ENCODE measurements around the gene APBA2.

The APBA2 gene

DNA sequence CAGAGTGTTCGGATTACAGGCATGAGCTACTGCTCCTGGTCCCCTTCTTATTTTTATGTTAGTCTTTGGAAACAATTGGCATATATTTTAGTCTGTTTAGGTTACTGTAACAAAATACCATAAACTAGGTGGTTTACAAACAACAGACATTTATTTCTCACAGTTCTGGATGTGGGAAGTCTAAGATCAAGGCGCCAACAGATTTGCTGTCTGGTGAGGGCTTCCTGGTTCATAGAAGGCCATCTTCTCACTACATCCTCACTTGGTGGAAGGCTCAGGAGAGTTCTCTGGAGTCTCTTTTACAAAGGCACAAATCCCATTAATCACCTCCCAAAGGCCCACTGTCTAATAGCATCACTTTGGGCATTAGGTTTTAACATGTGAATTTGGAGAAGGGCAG lies 101.0 kb downstream of the APBA2 start:
- H3K9me3 Mint-ChIP-seq, result no peaks in the 10 kb centered on the region
- no peak for DNase-seq
- TF ChIP-seq, protein P1, sequence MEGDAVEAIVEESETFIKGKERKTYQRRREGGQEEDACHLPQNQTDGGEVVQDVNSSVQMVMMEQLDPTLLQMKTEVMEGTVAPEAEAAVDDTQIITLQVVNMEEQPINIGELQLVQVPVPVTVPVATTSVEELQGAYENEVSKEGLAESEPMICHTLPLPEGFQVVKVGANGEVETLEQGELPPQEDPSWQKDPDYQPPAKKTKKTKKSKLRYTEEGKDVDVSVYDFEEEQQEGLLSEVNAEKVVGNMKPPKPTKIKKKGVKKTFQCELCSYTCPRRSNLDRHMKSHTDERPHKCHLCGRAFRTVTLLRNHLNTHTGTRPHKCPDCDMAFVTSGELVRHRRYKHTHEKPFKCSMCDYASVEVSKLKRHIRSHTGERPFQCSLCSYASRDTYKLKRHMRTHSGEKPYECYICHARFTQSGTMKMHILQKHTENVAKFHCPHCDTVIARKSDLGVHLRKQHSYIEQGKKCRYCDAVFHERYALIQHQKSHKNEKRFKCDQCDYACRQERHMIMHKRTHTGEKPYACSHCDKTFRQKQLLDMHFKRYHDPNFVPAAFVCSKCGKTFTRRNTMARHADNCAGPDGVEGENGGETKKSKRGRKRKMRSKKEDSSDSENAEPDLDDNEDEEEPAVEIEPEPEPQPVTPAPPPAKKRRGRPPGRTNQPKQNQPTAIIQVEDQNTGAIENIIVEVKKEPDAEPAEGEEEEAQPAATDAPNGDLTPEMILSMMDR (IDR thresholded peaks at IDR 0.05), result no peak
- peaks cover 4% of the 10 kb centered on the region for H3K36me3 Mint-ChIP-seq (ENCODE audit: low read depth)
- H3K4me3 Mint-ChIP-seq, result no peak overlapping the region
- no peaks in the 10 kb centered on the region for H3K27me3 Mint-ChIP-seq (ENCODE audit: low read depth, poor library complexity)
- H3K4me1 Mint-ChIP-seq, result peaks cover 31% of the 10 kb centered on the region
- no peak overlapping the region for H3K27ac Mint-ChIP-seq

DNA sequence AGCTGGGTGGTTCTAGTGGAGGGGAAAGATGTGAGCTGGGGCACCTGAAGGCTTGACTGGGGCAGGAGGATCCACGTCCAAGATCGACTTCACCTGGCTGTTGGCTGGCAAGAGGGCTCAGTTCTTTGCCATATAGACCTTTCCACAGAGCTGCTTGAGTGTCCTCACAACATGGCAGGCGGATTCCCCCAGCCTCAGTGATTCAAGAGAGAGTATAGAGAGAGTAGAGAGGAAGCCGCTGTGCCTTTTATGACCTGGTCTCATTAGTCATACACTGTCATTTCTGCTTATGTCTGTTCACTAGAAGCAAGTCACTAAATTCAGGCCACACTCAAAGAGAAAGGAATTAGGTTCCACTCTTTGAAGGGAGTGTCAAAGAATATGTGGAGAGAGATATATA lies 101.6 kb downstream of the APBA2 start:
- no peak for DNase-seq
- Mint-ChIP-seq H3K27me3 (ENCODE audit: low read depth, poor library complexity) (no peaks in the 10 kb centered on the region), H3K36me3 (ENCODE audit: low read depth) (peaks cover 4% of the 10 kb centered on the region), H3K4me3 (no peak overlapping the region), H3K4me1 (peaks cover 37% of the 10 kb centered on the region), H3K27ac (no peak overlapping the region), H3K9me3 (no peaks in the 10 kb centered on the region)
- TF ChIP-seq, protein P1 (IDR thresholded peaks at IDR 0.05), result no peak

DNA sequence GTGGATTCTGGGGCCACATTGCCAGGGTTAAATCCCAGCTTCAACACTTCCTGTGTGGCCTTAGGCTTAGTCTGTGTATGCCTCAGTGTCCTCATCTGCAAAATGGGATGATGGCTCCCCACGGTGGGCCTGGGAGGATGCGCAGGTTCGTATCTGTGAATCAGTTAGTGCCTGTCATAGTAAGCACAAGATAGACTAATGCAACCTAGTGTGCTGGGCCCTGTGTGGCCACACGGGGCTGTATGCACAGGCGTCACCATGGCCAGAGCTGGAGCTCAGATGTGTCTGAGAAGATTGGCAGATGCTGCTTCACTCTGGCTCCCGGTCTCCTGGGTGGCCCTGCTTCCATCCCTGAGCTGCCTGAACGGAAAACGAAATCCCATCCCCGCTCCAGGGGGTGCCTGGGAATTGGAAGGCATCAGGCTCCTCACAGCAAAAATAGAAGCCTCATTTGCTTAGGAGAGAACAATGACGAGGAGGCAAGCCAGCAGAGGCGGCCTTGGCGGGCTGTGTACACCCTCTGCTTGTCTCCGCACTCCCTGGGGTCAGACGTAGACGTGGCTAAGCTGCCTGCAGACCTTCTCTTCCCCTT lies 103.6 kb downstream of the APBA2 start:
- Mint-ChIP-seq H3K27ac (peak overlapping the region; percentile 85), H3K27me3 (ENCODE audit: low read depth, poor library complexity) (no peaks in the 10 kb centered on the region), H3K4me1 (peaks cover 57% of the 10 kb centered on the region), H3K4me3 (no peak overlapping the region), H3K9me3 (no peaks in the 10 kb centered on the region), H3K36me3 (ENCODE audit: low read depth) (peaks cover 4% of the 10 kb centered on the region)
- TF ChIP-seq, protein P1 (IDR thresholded peaks at IDR 0.05), result no peak
- DNase-seq, result no peak

DNA sequence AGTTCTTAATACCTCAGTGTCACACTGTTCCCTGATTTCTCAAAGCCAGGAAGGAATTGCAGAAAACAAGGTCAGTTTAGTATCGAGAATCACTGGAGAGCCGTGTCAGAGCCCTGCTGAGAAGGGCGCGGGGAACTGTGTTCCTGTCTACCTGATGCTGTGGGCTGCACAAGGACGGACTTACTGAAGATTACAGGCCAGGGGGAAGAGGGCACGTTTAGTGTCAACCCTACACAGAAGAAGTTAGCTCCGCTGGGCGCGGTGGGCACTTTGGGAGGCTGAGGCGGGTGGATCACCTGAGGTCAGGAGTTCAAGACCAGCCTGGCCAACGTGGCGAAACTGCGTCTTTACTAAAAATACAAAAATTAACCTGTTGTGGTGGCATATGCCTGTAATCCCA lies 104.1 kb downstream of the APBA2 start:
- Mint-ChIP-seq H3K27ac (peak overlapping the region; percentile 85), H3K36me3 (ENCODE audit: low read depth) (peaks cover 4% of the 10 kb centered on the region), H3K4me3 (no peak overlapping the region), H3K9me3 (no peaks in the 10 kb centered on the region), H3K4me1 (peaks cover 57% of the 10 kb centered on the region), H3K27me3 (ENCODE audit: low read depth, poor library complexity) (no peaks in the 10 kb centered on the region)
- DNase-seq, result no peak
- TF ChIP-seq, protein P1 (IDR thresholded peaks at IDR 0.05), result no peak

DNA sequence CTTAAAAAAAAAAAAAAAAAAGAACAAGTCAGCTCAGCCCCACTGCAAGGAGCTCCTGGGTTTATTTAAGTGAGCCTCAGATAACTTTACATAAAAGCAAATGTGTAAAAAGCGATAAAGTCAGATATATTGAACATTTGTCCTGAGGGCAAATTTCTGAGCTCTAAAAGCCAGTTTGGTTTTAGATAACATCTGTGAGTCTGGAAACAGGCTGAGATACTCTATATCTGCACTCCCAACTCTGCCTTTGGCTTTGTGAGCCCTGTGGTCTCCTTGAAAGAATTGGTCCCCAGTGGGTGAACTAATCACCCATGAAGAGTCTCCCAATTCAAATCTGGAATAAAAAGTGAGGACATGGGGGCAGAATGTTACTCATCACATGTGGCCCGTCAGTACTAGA lies 104.6 kb downstream of the APBA2 start:
- Mint-ChIP-seq H3K36me3 (ENCODE audit: low read depth) (peaks cover 4% of the 10 kb centered on the region), H3K27ac (no peak overlapping the region), H3K4me1 (peaks cover 52% of the 10 kb centered on the region), H3K9me3 (no peaks in the 10 kb centered on the region), H3K27me3 (ENCODE audit: low read depth, poor library complexity) (no peaks in the 10 kb centered on the region), H3K4me3 (no peak overlapping the region)
- TF ChIP-seq, protein P1 (IDR thresholded peaks at IDR 0.05), result no peak
- DNase-seq, result no peak
